SK-N-MC (cell line): ENCODE data around the gene CACNA1B.

Experiments
- DNase-seq: peaks from one replicate; pipeline ENCODE4 v3.0.0-alpha.2; 2011; ENCODE audit warnings: low read depth, low spot score
- H3K27ac ChIP-seq: fragments of 200-600 bp; sonication (generic); 2 replicates; pipeline ENCODE4 v1.5.1; 2016; ENCODE audit warnings: mixed run types
- H3K36me3 ChIP-seq: fragments of 200-600 bp; sonication (generic); 2 replicates; pipeline ENCODE4 v1.6.1; 2017; ENCODE audit warnings: antibody characterized with exemption, low read length, mixed read lengths; ENCODE audit not compliant: insufficient read depth
- H3K4me3 ChIP-seq: fragments of 200-600 bp; sonication (generic); 2 replicates; pipeline ENCODE4 v1.5.1; 2016
- H3K9ac ChIP-seq: fragments of 200-600 bp; sonication (generic); 2 replicates; pipeline ENCODE4 v1.8.0; 2017; ENCODE audit warnings: mixed run types, mixed read lengths; ENCODE audit not compliant: insufficient read length
- H3K9me3 ChIP-seq: fragments of 200-600 bp; sonication (generic); 2 replicates; pipeline ENCODE4 v1.6.1; 2017; ENCODE audit warnings: low read depth, mild to moderate bottlenecking, antibody characterized with exemption, low read length, moderate library complexity, mixed read lengths
- EZH2 ChIP-seq: fragments of 200-600 bp; sonication (generic); IDR thresholded peaks from one replicate; pipeline ENCODE4 v1.6.1; 2017; ENCODE audit warnings: antibody characterized with exemption
- FOXP2 ChIP-seq: optimal IDR thresholded peaks from 2 replicates; pipeline ENCODE3; 2011; ENCODE audit warnings: mild to moderate bottlenecking, moderate library complexity; ENCODE audit not compliant: insufficient read depth; ENCODE audit errors: extremely low read length, control extremely low read depth
- POLR2AphosphoS5 ChIP-seq: IDR thresholded peaks from 2 replicates; pipeline ENCODE4 v1.6.1; 2012; ENCODE audit warnings: mild to moderate bottlenecking, low read depth, low read length, borderline replicate concordance

CACNA1B gene

DNA sequence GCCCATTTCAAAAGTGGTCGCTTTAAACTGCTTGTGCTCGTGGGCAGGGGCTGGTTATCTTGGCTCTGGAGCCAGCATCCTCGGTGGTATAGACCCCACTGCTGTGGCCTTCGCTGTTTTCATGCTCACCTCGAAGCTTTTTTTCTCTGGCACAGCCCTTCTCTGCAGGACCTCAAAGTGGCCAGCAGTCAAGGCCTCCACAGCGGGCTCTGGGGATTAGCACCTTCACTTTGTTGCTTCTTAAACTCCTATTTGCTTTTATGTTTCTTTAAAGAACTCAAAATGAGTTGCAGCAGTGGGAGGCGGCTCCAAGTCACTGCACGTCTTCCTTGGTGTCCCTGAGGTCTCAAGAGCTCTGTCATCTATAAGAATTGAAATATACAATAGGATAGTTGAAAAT is 165.1 kb downstream of the CACNA1B start:
- TF ChIP-seq EZH2 (no peak), POLR2AphosphoS5 (no peak), FOXP2 (no peak)
- Histone ChIP-seq H3K9me3 (no peaks in the 10 kb centered on the region), H3K27ac (no peak overlapping the region), H3K4me3 (no peak overlapping the region), H3K36me3 (no peaks in the 10 kb centered on the region), H3K9ac (no peak overlapping the region)
- no peak for DNase-seq

DNA sequence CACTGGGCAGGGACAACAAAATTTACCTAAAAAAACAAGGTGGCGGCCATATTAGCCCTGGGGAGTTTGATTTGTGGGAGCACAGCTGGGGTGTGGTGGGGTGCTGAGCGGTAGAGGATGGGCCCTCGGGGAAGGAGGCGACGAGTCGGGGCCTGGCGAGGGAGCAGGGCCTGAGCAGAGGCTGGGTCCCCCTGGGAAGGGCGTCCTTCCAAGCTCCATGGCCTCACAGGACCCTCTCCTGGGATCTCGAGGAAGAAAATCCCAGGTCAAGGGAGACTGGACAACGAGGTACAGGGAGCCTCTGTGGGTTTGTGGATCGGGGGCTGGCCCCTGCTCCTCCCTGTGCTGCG is 165.5 kb downstream of the CACNA1B start:
- Histone ChIP-seq H3K9me3 (no peaks in the 10 kb centered on the region), H3K36me3 (no peaks in the 10 kb centered on the region), H3K9ac (no peak overlapping the region), H3K27ac (no peak overlapping the region), H3K4me3 (no peak overlapping the region)
- DNase-seq, result no peak
- no peak for TF ChIP-seq EZH2
- TF ChIP-seq POLR2AphosphoS5, result no peak
- no peak for TF ChIP-seq FOXP2

DNA sequence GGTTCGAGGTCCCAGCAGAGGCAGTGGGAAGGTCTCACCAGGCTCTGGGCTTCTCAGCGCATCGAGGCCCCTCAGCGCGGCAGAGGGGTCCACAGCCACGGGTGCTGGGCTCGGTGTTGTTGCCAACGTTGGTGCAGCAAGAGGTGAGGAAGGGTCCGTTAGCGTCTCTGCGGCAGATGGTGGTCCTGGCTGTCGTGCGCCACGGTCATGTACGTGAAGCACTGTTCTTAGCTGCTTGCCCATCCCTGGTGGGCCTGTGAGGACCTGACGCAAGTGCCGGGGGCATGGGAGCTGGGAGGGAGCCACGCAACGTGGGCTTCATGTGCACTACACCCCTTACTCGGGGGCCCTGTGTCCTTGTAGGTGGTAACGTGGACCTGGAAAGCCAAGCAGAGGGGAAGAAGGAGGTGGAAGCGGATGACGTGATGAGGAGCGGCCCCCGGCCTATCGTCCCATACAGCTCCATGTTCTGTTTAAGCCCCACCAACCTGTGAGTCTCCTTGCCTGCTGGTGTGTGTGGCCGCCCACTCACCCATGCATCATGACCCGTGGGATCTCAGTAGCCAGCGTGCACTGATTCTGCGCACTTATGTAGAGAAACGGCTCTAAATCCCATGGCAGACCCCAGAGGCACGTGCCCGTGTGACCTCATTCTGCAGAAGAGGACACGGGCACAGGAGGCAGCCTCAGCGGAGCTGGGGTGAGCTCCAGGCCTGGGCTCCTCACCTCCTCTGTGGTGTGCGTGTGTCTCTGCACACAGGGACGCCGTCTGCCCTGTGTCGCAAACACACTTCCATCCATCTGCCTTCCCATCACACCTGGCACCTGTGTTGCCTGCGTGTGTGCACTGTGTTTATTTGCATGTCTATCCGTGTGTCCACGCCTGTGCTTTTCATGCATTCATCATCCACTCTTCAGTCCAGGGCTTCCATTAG is 166.1 kb downstream of the CACNA1B start:
- DNase-seq, result no peak
- Histone ChIP-seq H3K9ac (no peak overlapping the region), H3K9me3 (no peaks in the 10 kb centered on the region), H3K27ac (no peak overlapping the region), H3K36me3 (no peaks in the 10 kb centered on the region), H3K4me3 (no peak overlapping the region)
- no peak for TF ChIP-seq FOXP2
- no peak for TF ChIP-seq POLR2AphosphoS5
- TF ChIP-seq EZH2, result no peak

DNA sequence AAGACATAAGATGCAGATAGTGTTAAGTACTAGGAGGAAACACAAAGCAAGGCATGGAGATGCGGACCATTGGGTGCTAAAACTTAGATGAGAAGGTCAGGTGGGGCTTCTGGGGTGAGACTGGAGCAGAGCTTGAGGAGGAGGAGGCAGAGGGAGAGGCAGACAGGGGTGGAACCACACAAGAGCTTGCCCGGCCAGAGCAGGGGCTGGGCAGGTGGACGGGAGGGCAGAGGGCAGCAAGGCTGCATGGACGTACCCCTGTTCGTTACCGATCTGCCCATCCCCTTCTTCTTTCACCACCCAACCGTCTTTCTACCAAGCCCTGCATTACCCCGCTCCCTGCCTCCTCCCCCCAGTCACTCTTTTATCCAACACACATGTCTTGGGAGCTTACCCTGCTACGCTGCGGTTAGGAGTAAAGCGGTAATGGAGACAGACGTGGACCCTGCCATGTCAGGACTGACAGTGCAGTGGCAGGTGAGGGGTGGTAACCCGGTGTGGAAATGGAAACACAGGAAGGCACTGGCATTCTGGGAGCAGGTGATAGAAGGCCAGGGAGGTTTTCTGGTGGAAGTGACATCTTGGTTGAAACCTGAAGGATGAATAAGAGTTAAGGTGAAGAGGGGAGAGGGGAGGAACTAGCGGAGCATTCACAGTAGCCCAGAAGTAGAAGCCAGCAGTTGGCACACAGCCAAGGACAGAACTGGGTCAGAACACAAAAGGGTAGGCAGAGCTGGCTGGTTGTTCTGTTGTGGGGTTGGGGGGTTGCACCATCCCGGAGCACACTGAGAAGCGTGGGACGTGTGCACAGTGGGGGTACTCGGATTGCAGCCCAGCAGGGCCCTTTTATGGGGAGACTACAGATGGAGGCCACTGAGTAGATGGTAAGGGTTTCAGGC is 167.2 kb downstream of the CACNA1B start:
- Histone ChIP-seq H3K27ac (no peak overlapping the region), H3K4me3 (no peak overlapping the region), H3K9me3 (no peaks in the 10 kb centered on the region), H3K9ac (no peak overlapping the region), H3K36me3 (no peaks in the 10 kb centered on the region)
- no peak for TF ChIP-seq POLR2AphosphoS5
- no peak for TF ChIP-seq EZH2
- no peak for TF ChIP-seq FOXP2
- no peak for DNase-seq

DNA sequence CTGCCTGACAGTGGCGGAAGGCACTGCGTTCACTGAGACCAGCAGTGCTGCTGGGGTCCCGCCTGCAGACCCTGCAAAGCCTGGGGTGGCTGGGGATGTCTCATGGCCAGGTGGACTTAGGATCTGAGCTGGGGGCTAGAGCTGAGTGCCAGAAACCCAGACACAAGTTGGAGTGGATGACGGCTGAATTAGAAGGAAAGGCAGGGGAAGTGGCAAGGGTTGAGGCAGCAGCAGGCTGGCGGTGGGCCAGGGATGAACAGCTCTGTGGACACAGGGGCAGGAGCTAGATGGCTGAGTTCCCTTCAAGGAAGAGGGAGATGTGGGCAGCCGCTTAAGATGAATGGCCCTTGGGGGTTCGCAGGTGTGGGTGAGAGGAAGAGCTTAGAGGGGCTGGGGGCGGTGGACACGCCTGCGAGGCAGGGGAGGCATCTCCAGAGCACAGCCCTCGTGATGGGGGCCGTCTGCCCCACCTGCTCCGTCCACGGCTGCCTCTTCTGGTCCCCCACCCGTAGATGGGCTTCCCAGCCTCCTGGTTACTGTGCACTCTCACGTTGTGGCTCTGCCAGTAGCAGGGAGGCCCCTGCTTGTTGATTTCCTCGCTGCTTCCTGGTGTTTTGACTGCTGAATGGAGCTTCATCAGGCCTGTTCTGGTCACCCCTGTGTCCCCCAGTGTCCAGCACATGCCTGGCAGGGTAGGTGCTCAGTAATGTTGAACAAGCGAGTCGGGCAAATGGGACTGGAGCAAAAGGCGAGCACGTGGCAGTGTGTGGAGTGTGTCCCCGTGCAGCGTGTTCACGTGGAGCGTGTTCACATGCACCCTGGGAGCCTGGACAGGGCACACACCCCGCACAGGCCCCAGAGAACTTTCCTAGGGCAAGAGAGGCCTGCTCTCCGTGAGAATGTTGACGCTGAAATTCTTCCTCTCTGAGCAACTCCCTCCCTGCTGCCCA is 168.2 kb downstream of the CACNA1B start:
- no peaks in the 10 kb centered on the region for H3K9me3 ChIP-seq
- H3K4me3 ChIP-seq, result no peak overlapping the region
- TF ChIP-seq EZH2, result no peak
- no peak for TF ChIP-seq FOXP2
- H3K27ac ChIP-seq, result no peak overlapping the region
- no peaks in the 10 kb centered on the region for H3K36me3 ChIP-seq
- no peak for DNase-seq
- no peak overlapping the region for H3K9ac ChIP-seq

DNA sequence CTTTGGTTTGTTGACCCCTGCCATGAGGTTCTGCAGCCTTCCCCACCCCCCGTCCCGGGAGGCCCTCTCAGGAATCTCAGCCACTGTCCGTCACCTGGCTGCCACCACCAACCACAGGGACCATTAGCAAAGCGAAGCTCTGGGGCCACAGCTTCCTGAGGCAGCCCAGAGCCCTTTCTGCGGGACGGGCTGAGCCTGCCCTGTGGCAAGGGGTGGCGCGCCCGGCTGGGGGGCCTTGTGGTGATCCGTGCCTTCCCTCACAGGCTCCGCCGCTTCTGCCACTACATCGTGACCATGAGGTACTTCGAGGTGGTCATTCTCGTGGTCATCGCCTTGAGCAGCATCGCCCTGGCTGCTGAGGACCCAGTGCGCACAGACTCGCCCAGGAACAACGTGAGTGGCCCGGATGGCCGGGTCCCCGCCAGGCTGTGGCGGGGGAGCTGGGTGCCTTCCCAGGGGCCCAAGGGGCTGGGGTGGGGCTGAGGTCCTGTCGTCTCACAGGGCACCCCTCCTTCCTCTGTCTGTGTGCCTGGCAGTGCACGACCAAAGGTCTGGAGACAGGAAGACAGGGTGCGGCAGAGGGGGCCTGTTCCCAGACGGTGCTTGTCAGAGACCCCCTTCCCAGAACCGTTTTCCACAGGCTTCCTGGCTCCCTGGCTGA is 169.2 kb downstream of the CACNA1B start:
- Histone ChIP-seq H3K9me3 (no peaks in the 10 kb centered on the region), H3K27ac (no peak overlapping the region), H3K4me3 (no peak overlapping the region), H3K9ac (no peak overlapping the region), H3K36me3 (no peaks in the 10 kb centered on the region)
- no peak for TF ChIP-seq EZH2
- no peak for TF ChIP-seq POLR2AphosphoS5
- DNase-seq, result no peak

DNA sequence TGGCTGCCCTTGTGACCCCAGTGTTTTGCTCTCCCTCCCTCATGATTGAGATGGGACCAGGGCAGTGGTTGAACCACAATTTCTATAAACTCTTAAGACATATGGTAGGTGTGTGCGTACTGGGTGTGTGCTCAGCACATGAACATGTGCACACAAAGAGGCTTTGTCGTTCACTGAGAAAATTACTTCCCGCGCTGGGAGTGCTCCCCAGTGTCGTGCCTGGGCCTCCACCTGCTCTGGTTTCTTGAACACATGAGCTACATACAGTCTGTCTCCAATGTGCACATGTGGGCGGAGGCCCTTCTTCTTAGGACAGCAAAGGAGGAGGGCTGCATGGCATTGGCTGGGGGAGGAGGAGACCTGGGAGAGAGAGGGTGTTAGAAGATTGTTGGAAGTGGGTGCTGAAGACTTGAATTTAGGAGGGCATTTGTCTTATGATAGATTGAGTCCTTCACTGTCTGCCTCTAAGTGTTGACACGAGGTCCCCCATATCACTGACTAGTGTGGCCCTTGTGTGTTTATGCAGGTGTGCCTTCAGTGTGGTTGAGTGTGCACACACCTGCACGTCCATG is 170.0 kb downstream of the CACNA1B start:
- DNase-seq, result no peak
- TF ChIP-seq FOXP2, result no peak
- TF ChIP-seq EZH2, result no peak
- TF ChIP-seq POLR2AphosphoS5, result no peak
- H3K36me3 ChIP-seq, result no peaks in the 10 kb centered on the region

More for the DNA sequence above, 170.0 kb downstream of the CACNA1B start:
- H3K9me3 ChIP-seq, result no peaks in the 10 kb centered on the region
- H3K27ac ChIP-seq, result no peak overlapping the region
- H3K4me3 ChIP-seq, result no peak overlapping the region
- no peak overlapping the region for H3K9ac ChIP-seq
